GM21360 (cell line): ENCODE data around the gene HMX3.
"Not testable (repeated sequence)": the region's sequence is repeated elsewhere in the genome, so short reads cannot be mapped to it uniquely, and the experiment has no call there.

Experiments
- ATAC-seq: cut with Tn5 transposase; IDR thresholded peaks from one replicate; pipeline ENCODE4 v1.9.1; 2021; ENCODE audit warnings: mild to moderate bottlenecking, moderate library complexity; ENCODE audit not compliant: unreplicated experiment

HMX3 gene

DNA sequence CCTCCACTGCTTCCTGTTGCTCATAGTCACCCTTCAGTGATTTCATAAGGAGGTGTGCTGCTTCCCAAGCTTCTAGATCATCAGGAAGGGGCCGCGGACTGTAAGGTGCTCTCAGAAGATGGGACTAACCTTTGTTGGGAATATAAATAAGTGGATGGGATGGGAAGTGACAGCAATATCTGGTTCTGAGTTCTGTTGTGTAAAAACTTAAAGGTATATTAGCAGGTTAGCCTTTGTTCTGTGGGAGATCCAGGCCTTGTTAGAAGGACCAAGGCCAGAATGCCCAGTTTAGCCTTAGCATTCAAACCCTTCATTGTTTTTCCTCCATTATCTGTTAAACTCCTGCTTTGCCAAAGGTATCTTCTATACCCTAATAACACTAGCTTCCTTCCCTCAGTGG, 30.8 kb downstream of the HMX3 start:
- no peak for ATAC-seq

- ATAC-seq = no peak
Observed at GRCh38 chr10:123170961-123171360, 35.2 kb downstream of the HMX3 start.

DNA sequence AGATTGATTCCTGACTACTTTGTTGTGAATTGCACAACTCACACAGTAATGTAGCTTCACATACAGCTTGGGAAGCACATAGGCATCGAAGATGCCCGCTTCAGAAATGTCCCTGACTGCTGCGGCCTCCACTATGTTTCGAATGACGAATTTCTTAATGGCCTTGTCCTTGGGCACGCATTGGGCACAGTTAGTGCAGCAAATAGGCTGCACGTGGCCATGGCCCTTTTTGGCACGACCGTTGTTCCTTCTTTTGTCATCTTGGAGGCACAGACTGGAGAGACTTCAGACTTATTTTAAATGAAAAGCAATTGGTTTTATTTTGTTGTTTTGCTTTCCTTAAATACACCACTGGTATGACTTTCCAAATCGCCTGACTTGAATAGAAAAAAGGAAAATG, 35.8 kb downstream of the HMX3 start:
- not testable (repeated sequence) for ATAC-seq

- ATAC-seq = no peak
Observed at GRCh38 chr10:123175389-123176387, 39.9 kb downstream of the HMX3 start.

DNA sequence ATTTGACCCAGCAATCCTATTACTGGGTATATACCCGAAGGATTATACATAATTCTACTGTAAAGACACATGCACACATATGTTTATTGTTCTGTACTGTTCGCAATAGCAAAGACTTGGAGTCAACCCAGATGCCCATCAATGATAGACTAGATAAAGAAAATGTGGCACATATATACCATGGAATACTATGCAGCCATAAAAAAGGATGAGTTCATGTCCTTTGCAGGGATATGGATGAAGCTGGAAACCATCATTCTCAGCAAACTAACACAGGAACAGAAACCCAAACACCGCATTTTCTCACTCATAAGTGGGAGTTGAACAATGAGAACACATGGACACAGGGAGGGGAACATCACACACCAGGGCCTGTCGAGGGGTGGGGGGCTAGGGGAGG, 42.6 kb downstream of the HMX3 start:
- not testable (repeated sequence) for ATAC-seq

GRCh38 chr10:123180101-123181090, 44.6 kb downstream of the HMX3 start:
- no peak for ATAC-seq

GRCh38 chr10:123183724-123184123, 48.0 kb downstream of the HMX3 start:
- ATAC-seq = no peak

- ATAC-seq = no peak
Observed at GRCh38 chr10:123187781-123188180, 52.0 kb downstream of the HMX3 start.
